T-helper 1 cell (primary cell): ENCODE results near the gene MDM2.
"Not testable (repeated sequence)": the region's sequence is repeated elsewhere in the genome, so short reads cannot be mapped to it uniquely, and the experiment has no call there.

Experiments used
- DNase-seq, 5 donors: peaks; one replicate each; pipeline ENCODE4 v3.0.0-alpha.2; 2012 to 2020

The MDM2 gene

DNA sequence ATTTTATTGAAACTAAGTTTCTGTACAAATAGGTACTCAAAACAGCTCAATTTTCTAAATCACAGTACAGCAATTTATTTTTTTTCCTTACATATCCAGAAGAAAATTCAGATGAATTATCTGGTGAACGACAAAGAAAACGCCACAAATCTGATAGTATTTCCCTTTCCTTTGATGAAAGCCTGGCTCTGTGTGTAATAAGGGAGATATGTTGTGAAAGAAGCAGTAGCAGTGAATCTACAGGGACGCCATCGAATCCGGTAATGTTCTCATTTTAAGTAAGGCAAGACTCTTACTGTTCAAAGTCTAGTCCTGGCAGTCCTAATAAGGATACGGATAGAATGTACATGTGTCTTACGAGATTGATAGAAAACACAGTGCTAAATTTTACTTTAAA, 20.7 kb downstream of the MDM2 start:
- DNase-seq, result no peak

DNA sequence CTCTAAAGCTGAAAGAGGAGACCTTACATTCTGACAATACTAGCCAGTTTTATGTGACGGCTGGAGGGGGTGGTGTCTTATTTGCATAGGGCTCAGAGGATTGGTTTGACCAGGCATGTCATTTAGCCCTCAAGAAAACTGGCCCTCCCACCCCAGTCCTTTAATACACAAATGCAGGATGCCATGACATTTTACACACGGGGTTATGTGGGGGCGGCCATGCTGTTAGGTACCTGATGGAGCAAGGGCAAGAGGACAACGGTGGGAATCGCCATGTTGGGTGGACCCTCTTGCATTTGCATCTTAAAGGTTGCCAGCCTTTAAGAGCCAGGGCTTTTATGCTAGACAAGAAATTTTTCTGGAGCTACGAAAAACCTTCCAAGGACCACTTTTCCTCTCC, 23.3 kb downstream of the MDM2 start:
- no peak for DNase-seq

DNA sequence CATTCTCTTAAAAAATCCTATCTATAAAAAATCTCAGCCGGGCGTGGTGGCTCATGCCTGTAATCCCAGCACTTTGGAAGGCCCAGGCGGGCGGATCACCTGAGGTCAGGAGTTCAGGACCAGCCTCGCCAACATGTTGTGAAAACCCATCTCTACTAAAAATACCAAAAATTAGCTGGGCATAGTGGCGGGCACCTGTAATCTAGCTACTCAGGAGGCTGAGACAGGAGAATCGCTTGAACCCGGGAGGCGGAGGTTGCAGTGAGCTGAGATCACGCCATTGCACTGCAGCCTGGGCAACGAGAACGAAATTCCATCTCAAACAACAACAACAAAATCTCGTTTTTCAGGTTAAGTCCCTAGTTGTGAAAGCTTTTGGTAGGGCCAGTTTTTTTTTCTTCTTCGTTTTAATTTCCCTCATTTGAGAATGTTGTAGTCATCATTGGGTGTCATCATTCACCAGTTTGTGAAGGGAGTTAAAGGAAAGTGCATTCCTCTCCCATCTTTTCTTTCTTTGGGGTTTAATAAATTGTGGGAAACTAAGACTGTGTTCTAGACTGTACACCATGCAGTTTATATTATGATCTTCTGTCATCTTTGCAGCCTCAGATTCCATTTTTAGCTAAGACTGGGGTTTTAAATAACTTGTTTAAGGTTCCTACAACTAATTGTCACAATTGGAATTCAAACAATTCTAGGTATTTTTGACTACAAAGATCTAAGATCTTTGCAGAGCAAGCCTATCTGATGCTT, 23.9 kb downstream of the MDM2 start:
- no peak for DNase-seq

DNA sequence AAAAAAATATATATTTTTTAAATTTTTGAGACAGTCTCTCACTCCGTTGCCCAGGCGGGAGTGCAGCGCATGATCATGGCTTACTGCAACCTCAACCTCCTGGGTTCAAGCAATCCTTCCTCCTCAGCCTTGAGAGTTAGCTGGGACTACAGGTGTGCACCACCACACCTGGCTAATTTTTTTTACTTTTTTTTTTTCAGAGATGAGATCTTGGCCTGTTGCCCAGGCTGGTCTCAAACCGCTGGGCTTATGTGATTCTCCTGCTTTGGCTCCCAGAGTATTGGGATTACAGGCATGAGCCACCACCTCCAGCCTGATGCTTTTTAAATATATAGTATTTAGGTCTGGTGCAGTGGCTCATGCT, 24.5 kb downstream of the MDM2 start:
- DNase-seq, result no peak

DNA sequence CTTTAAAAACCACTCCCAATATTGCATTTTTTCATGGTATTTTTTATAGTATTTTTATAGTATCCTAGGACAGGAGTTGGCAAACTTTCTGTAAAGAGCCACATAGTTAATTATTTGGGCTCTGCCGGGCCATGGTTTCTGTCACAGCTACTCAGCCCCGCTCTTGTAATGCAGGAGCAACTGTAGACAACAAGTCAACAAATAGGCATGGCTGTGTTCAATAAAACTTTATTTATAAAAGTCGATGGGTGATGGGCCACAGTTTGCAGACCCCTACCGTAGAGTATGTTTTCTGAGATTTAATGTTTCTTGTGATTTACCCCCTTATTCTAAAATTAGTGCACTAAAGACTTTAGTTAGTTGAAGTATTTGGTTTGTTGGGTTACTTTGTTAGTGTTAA, 25.5 kb downstream of the MDM2 start:
- DNase-seq, result no peak

DNA sequence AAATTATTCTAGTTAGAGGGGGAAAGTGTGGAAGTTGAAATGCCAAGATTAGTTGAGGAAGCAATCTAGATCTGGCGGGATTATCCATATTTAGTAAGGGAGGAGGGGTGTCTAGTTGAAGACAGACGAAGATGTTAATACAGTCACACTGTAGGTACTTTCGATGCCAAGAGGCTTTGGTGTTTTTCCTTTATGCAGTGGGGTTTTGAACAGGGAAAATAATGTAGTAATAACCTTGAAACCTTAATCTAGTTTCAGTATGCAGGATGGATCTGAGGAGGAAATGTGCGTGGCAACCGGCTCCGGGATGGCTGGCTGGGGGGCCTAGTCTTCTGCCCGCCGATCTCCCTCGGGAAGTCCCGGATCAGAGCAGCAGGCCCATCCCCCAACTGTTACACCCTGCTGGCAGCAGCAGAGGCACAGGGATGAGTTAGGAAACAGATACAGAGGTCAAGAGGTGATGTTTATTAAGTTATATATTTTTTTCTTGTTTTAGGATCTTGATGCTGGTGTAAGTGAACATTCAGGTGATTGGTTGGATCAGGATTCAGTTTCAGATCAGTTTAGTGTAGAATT, 27.4 kb downstream of the MDM2 start:
- DNase-seq, result no peak

DNA sequence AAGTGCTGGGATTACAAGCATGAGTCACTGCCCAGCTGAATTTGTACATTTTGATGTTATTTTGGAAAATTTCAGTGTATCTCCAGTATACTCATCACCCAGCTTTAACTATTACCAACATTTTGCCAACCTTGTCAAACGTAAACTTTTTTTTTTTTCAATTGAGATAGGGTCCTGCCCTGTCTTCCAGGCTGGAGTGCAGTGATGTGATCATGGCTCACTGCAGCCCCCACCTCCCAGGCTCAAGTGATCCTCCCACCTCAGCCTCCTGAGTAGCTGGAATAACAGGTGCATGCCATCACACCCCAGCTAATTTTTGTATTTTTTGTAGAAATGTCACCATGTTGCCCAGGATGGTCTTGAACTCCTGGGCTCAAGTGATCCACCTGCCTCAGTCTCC, 29.2 kb downstream of the MDM2 start:
- DNase-seq, result no peak

DNA sequence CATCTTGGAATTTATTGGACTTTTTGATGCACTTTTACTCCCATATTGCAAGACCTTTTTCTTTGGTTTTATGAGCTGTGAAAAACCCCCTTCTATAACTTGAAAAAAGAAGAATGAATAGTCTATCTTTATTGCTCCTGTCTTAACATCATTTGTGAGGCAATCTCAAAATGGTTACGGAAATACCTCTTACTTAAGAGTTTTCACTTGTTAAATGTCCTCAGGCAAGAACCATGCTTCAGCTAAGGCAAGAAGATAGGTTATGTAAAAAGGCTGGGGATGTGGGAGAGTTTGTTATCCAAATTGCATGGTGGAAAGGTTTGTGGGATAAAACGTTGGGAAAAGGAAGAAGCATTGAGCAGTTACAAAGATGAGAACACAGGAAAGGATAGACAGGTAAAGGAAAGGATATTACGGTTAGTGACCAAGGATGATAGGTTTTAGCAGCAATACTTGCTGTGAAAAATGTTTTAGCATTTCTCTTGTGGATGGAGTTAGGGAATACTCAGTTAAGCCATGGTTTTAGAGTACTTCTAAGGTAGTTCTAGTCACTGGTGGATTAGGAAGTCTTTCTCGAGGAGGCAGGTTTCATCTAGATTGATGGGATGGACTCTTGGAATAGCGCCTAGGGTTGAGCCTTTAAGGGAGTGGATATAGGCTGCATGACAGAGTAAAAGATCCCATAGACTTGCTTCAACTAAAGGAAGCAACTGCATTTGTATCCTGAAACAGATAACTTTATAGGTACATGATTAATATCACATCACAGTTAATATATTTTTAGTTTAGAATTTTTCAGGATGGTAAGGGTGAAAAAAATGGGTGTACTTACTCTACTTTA, 30.3 kb downstream of the MDM2 start:
- no peak for DNase-seq

DNA sequence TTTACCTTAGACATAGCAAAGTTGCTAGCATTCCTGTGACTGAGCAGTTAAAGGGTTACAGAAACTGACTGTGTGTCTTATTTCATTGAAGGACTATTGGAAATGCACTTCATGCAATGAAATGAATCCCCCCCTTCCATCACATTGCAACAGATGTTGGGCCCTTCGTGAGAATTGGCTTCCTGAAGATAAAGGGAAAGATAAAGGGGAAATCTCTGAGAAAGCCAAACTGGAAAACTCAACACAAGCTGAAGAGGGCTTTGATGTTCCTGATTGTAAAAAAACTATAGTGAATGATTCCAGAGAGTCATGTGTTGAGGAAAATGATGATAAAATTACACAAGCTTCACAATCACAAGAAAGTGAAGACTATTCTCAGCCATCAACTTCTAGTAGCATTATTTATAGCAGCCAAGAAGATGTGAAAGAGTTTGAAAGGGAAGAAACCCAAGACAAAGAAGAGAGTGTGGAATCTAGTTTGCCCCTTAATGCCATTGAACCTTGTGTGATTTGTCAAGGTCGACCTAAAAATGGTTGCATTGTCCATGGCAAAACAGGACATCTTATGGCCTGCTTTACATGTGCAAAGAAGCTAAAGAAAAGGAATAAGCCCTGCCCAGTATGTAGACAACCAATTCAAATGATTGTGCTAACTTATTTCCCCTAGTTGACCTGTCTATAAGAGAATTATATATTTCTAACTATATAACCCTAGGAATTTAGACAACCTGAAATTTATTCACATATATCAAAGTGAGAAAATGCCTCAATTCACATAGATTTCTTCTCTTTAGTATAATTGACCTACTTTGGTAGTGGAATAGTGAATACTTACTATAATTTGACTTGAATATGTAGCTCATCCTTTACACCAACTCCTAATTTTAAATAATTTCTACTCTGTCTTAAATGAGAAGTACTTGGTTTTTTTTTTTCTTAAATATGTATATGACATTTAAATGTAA, 31.5 kb downstream of the MDM2 start:
- DNase-seq, result no peak

DNA sequence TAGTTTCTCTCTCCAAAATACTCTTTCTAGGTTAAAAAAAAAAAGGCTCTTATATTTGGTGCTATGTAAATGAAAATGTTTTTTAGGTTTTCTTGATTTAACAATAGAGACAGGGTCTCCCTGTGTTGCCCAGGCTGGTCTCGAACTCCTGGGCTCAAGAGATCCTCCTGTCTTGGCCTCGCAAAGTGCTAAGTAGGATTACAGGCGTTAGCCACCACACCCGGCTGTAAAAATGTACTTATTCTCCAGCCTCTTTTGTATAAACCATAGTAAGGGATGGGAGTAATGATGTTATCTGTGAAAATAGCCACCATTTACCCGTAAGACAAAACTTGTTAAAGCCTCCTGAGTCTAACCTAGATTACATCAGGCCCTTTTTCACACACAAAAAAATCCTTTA, 33.2 kb downstream of the MDM2 start:
- DNase-seq, result not testable (repeated sequence)

DNA sequence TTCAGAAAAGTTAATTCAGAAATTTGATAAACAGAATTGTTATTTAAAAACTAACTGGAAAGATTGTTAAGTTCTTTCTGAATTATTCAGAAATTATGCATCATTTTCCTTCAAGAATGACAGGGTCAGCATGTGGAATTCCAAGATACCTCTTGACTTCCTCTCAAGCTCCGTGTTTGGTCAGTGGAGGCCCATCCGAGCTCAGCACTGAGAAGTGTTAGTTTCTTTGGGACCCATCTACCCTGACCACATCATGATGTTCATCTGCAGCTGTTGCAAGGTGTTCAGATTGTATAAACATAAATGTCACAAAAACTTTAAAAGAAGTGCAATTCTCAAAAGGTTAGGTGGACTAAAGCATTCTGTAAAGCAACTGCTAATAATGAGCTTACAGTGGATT, 33.7 kb downstream of the MDM2 start:
- no peak for DNase-seq

DNA sequence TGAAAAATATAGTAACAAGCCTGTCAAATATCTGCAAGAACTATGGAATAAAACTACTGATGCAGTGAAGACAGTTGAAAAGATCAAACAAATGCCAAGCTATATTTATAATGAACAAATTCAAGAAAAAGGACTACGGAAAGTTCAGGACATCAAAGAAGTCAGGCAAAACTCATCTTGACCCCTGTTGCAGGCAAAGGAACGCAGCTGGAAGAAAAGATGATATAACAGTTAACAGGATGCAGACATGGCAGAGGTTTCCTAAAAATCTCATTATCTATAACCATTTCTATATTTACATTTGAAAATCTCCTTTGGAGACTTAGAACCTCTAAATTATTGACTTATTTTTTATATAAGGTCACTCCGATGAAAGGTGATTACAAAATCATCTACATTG, 34.1 kb downstream of the MDM2 start:
- DNase-seq, result no peak

DNA sequence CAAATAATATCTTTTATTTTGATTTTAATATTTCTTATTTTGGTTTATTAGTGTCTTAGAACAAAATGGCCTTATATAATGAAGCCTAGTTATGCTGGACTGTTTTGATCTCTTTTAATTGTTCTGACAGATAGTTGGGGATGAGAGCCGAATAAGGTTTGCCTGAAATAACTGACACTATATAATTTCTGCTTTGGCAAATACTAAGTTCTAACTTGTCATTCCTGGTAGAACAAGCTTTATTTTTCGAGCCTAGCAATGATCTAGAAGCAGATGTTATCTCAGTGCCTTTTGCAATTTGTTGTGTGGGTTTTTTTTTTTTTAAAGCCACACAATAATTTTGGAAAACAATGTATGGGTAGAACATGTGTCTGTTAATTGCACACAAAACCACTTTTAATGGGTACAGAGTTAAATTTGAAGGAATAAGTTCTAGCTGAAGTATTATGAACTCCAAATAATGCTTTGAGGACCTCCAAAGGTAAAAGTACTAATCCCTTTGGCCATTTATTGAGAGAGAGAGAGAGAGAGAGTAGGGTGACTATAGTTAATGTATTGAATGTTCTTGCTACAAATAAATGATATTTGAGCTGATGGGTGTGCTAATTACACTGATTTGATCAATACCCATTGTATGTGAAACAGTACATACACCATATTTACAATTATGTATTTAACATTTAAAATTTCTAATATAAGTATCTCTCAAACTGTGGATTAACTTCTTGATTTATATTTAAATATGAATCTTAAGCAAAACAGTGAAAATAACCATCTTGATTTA, 35.0 kb downstream of the MDM2 start:
- DNase-seq, result no peak

DNA sequence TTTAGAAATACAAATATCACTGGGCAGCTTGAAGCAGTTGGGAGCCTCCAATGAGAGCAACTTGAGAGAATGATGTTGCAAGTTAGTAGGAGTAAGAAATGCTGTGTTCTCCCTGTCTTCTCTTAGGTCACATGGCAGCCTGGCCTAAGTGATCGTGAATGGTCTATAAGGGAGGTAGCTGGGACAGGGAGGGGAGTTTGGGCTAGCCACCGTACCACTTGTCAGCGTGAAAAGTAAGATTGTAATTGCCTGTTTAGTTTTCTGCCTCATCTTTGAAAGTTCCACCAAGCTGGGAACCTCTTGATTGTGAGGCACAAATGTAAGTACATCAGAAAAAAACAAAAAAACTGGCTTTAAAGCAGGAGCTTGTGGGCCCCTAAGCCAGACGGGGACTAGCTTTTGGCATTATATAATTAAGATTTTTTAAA, 36.4 kb downstream of the MDM2 start:
- DNase-seq, result no peak

DNA sequence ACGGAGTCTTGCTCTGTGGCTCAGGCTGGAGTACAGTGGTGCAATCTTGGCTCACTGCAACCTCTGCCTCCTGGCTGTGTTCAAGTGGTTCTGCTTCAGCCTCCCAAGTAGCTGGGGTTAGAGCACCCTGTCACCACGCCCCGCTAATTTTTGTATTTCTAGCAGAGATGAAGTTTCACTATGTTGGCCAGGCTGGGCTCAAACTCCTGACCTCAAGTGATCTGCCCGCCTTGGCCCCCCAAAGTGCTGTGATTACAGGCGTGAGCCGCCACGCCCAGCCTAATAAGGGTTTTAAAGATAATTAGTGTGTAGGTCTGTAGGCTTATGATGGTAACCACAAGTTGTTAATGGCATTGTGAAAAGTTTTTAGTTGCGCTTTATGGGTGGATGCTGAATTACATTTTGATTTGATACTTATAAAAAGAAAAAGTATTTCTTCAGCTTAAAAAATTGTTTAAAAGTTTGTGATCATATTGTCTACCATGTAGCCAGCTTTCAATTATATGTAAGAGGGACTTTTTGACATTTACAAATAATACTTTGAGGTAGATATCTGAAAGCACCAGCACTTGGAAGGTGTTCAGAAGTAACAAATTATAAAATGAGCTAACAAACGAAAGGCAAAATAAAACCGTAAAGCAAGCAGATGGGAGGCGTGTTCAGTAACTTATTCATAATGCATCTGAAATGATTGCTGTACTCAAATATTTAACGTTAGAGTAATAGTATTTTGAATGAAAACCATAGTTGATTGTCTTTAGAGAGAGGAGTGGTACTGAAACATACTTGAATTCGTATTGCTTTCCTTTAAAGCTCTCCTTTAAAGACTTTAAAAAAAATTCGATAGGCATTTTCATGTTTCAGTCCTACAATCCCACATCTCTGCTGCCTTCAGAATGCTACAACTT, 37.1 kb downstream of the MDM2 start:
- DNase-seq, result no peak

DNA sequence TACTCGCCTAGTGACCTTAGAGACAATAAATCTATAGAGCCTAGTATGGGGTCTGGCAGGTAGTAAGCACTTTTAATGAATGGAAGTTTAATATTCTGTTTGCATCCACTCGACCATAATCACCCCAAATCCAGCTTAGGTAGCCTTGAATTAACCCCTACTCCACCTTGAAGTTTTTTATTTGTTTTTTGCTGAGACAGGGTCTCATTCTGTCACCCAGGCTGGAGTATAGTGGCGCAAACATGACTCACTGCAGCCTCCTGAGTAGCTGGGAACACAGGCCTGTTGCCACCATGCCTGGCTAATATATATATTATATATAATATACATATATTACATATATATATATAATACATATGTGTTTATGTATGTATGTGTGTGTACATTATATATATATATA, 38.8 kb downstream of the MDM2 start:
- no peak for DNase-seq

DNA sequence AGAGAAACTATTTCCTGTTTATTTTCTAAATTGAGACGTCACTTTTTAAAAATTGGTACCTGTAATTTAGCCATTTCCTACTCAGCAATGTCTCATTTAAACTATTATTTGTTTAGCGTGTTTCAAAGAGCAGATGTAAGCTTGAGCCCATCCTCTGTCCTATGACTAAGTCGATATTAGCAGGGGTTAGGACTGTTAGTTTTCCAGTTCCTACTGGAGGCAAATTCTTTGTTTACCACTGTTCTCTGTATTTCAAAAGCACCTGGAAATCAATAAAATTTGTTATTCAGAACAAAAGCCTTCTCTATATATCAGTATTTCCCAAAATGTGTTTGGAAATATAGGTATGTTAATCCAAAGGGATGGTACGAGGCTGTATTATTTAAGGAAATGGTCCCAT, 42.4 kb downstream of the MDM2 start:
- DNase-seq, result no peak

DNA sequence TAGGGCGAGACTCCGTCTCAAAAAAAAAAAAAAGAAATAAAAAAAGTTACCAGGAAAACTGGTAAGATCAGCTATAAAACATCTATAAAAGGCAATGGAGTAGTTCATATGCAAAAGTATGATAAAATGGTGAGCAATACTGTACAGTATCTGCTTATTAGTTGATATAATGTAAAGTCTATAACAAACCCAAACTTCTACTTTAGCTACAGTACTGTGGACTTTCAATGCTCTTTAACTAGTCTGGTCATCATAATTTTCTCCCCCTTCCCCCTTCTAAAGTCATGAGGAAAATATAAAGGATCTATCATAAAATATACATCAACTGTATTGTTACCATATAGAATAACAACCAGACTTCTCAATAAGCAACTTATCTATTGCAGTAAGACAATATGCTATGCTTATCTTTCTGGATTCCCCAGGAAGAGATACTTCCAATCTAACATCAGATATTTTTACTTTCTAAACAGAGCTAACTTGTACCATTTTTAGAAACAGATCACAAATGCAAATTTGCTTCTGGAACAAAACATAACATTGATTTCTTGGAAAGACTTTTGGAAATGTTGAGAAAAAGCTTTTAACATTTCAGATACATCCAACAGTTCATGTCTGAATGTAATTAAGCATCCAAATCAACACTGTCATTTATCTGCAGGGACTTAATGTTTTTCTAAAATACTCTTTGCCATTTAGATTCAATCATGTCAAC, 43.8 kb downstream of the MDM2 start:
- no peak for DNase-seq

DNA sequence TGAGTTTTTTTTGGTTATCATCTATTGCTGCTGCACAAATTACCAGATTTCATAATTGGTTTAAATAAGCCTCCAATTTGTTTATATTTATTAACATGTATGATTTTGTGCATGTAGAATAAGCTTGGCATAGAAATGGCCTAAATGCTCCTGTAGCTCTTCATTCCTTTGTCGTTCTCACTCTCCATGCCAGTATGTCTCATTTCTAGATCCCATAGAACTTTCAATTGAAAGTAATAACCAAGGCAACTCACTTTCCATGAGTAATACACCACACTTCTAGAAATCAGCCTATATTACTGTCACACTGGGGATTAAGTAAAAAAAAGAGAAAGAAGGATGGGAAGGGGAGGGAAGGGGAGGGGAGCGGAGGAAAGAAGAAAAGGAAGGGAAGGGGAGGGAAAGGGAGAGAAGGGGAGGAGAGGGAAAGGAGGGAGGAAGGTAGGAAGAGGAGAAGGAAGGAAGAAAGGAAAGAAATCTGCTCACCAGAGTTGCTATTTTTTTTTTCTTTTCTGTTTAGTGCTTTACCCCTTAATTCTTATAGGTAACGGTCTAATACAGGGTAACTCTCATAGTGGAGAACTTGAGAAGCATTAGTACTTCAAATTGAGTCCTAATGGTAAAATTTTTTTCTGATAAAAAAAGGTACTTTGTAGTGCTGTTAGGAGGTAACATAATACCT, 45.6 kb downstream of the MDM2 start:
- DNase-seq, result no peak

DNA sequence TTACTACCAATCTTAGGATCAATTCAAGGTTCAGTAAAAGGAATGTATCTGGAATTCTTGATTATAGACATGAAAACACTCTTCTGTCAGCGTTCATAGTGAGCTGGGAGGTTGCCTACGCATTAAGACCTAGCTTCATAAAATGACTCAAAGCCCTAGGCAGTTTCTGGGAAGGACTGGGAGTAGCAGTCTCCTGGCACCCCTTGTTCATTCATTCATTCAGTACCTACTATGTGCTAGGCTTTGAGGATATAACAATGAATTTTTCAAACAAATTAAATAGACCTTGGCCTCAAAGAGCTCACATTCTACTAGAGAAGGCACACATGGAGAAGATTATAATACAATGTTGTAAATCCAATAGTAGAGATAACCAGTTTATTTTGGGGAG, 46.1 kb downstream of the MDM2 start:
- DNase-seq, result no peak
